ENCODE measurements around the gene COL17A1. TPM values are rescaled to one million over a fixed set of nuclear protein-coding genes. Genes with fewer than 3 reads are reported as not detected.

The COL17A1 gene
- polyA plus RNA-seq, 1 experiment: 0.01 TPM

DNA sequence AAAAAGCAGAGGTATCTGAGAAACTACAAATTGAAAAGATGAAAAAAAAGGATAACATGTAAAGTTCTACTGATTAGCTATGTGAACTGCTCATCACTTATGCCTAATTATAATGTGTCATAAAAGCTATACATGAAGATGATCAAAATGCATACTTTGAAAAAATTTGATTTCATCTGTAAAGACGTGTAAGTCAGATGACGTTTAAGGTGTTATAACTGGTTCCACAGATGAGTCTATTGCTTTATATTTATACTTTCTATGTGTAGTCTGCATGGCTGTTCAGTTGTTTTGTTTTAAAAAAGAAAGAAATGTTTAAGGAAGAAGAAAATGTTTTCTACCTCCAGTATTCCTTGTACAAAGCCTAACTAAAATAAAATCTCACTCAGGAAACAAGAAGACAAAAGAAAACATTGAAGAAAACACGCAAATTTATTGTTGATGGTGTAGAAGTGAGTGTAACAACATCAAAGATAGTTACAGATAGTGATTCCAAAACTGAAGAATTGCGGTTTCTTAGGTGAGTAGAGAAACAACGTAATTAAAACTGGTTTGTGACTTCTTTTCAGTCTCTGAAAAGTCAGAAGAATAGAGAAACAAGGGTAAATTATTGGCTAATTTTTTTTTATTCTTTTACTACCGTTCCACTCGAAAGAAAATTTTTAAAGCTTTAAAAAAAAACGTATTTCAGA lies 80.4 kb downstream of the COL17A1 start:
- POLR2A ChIA-PET: no interaction called here
- CTCF ChIA-PET: interaction anchor here (2.1 kb wide), 1 partner anchor 10 kb away, joined by 4 read pairs; no protein-coding TSS in a partner anchor
- Histone ChIP-seq H3K4me3 (ENCODE audit: low read depth, low read length) (no peak overlapping the region), H3K36me3 (ENCODE audit: control insufficient read depth, insufficient read depth, low read length) (peaks cover 1% of the 10 kb centered on the region; the same call in 1 of the 2 replicates), H3K27me3 (ENCODE audit: control insufficient read depth, insufficient read depth, low read length) (no peaks in the 10 kb centered on the region)
- DNase-seq (ENCODE audit: low read depth): no peak
- TF ChIP-seq, protein P1, sequence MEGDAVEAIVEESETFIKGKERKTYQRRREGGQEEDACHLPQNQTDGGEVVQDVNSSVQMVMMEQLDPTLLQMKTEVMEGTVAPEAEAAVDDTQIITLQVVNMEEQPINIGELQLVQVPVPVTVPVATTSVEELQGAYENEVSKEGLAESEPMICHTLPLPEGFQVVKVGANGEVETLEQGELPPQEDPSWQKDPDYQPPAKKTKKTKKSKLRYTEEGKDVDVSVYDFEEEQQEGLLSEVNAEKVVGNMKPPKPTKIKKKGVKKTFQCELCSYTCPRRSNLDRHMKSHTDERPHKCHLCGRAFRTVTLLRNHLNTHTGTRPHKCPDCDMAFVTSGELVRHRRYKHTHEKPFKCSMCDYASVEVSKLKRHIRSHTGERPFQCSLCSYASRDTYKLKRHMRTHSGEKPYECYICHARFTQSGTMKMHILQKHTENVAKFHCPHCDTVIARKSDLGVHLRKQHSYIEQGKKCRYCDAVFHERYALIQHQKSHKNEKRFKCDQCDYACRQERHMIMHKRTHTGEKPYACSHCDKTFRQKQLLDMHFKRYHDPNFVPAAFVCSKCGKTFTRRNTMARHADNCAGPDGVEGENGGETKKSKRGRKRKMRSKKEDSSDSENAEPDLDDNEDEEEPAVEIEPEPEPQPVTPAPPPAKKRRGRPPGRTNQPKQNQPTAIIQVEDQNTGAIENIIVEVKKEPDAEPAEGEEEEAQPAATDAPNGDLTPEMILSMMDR (IDR thresholded peaks at IDR 0.05; ENCODE audit: insufficient read depth, low read depth, low read length): no peak

- no peak for DNase-seq (ENCODE audit: low read depth)
- TF ChIP-seq, protein P1 (IDR thresholded peaks at IDR 0.05; ENCODE audit: insufficient read depth, low read depth, low read length): no peak
- Histone ChIP-seq H3K27me3 (ENCODE audit: control insufficient read depth, insufficient read depth, low read length) (no peaks in the 10 kb centered on the region), H3K36me3 (ENCODE audit: control insufficient read depth, insufficient read depth, low read length) (peaks cover 1% of the 10 kb centered on the region; the same call in 1 of the 2 replicates), H3K4me3 (ENCODE audit: low read depth, low read length) (no peak overlapping the region)
- ChIA-PET CTCF (interaction anchor here (0.7 kb wide), 1 partner anchor 264 kb away, joined by 4 read pairs; no protein-coding TSS in a partner anchor), POLR2A (no interaction called here)
These were observed 82.8 kb downstream of the COL17A1 start for GRCh38 chr10:104002911-104003310.

GRCh38 chr10:103998805-103999204 lies 86.9 kb downstream of the COL17A1 start:
- POLR2A ChIA-PET: no interaction called here
- CTCF ChIA-PET: interaction anchor here (0.6 to 1.9 kb wide), 3 partner anchors 10 to 53 kb away, joined by 3 to 6 read pairs (median 4); no protein-coding TSS in a partner anchor

GRCh38 chr10:103995134-103995533 lies 90.5 kb downstream of the COL17A1 start:
- Histone ChIP-seq H3K27me3 (ENCODE audit: control insufficient read depth, insufficient read depth, low read length) (no peaks in the 10 kb centered on the region), H3K36me3 (ENCODE audit: control insufficient read depth, insufficient read depth, low read length) (no peaks in the 10 kb centered on the region; the same call in 1 of the 2 replicates), H3K4me3 (ENCODE audit: low read depth, low read length) (no peak overlapping the region)
- DNase-seq (ENCODE audit: low read depth): no peak
- ChIA-PET POLR2A (no interaction called here), CTCF (interaction anchor here (1.2 kb wide), 1 partner anchor 10 kb away, joined by 4 read pairs; no protein-coding TSS in a partner anchor)
- TF ChIP-seq, protein P1 (IDR thresholded peaks at IDR 0.05; ENCODE audit: insufficient read depth, low read depth, low read length): no peak

More at GRCh38 chr10:103998805-103999204, 86.9 kb downstream of the COL17A1 start:
- Histone ChIP-seq H3K36me3 (ENCODE audit: control insufficient read depth, insufficient read depth, low read length) (peaks cover 1% of the 10 kb centered on the region; the same call in 1 of the 2 replicates), H3K27me3 (ENCODE audit: control insufficient read depth, insufficient read depth, low read length) (no peaks in the 10 kb centered on the region), H3K4me3 (ENCODE audit: low read depth, low read length) (no peak overlapping the region)
- TF ChIP-seq, protein P1 (IDR thresholded peaks at IDR 0.05; ENCODE audit: insufficient read depth, low read depth, low read length): no peak
- no peak for DNase-seq (ENCODE audit: low read depth)

DNA sequence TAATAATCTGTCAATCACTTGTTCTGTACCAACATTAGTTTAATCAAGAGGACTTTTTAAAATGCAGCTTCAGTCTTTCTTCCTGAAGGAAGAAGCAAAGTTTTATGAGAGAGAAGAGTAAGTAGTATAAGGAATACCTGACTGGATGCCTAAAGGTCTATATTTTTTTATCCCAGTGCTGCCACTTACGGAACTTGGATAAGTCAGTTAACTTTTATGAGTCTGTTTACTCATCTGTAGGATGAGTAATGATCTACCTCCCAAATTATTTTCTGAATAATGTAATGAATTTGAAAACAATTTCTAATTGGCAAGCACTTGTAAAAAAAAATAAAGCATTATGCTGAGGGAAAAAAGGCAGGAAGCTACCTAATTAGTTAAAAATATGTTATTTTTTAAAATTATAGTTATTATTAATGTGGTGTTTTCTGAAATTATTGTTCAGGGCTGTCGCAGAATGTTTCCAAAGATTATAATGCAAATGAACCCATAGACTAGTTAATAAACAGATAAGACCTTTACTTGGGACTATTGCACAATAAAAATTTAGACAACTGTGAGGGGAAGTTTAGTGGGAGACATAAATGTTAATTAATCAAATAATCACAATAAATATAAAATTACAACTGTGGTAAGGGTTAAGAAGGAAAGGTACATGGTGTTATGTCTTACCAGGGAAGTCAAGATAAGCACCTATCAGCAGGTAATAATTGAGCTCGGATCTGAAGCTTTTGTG lies 94.1 kb downstream of the COL17A1 start:
- ChIA-PET POLR2A (interaction anchor here (0.6 kb wide), 1 partner anchor 40 kb away, joined by 4 read pairs; no protein-coding TSS in a partner anchor), CTCF (interaction anchor here (0.9 to 1.3 kb wide), 2 partner anchors 26 to 27 kb away, joined by 3 read pairs; no protein-coding TSS in a partner anchor)
- TF ChIP-seq, protein P1 (IDR thresholded peaks at IDR 0.05; ENCODE audit: insufficient read depth, low read depth, low read length): no peak
- Histone ChIP-seq H3K36me3 (ENCODE audit: control insufficient read depth, insufficient read depth, low read length) (no peaks in the 10 kb centered on the region), H3K4me3 (ENCODE audit: low read depth, low read length) (no peak overlapping the region), H3K27me3 (ENCODE audit: control insufficient read depth, insufficient read depth, low read length) (no peaks in the 10 kb centered on the region)
- DNase-seq (ENCODE audit: low read depth): no peak
